Epithelial cell of esophagus (primary cell): Measurements from ENCODE around the gene MRPS2.

Experiments
- DNase-seq: peaks from one replicate; pipeline ENCODE4 v3.0.0; 2010; ENCODE audit warnings: low read depth
- H3K4me3 ChIP-seq: 2 replicates; pipeline ENCODE4 v1.5.1; 2011; ENCODE audit warnings: mild to moderate bottlenecking, low read length, control low read depth
- TF ChIP-seq, protein P1 (sequence below): IDR thresholded peaks from 2 replicates; pipeline ENCODE4 v1.5.1; 2011; ENCODE audit warnings: low read depth, mild to moderate bottlenecking, low read length, control low read depth, inconsistent platforms; ENCODE audit not compliant: insufficient read depth; ENCODE audit errors: missing control alignments

Gene MRPS2

GRCh38 chr9:135505406-135506187, 5.1 kb downstream of the MRPS2 start:
- DNase-seq: no peak
- H3K4me3 ChIP-seq: no peak overlapping the region
- TF ChIP-seq, protein P1, sequence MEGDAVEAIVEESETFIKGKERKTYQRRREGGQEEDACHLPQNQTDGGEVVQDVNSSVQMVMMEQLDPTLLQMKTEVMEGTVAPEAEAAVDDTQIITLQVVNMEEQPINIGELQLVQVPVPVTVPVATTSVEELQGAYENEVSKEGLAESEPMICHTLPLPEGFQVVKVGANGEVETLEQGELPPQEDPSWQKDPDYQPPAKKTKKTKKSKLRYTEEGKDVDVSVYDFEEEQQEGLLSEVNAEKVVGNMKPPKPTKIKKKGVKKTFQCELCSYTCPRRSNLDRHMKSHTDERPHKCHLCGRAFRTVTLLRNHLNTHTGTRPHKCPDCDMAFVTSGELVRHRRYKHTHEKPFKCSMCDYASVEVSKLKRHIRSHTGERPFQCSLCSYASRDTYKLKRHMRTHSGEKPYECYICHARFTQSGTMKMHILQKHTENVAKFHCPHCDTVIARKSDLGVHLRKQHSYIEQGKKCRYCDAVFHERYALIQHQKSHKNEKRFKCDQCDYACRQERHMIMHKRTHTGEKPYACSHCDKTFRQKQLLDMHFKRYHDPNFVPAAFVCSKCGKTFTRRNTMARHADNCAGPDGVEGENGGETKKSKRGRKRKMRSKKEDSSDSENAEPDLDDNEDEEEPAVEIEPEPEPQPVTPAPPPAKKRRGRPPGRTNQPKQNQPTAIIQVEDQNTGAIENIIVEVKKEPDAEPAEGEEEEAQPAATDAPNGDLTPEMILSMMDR: no peak

GRCh38 chr9:135506327-135507103, 6.0 kb downstream of the MRPS2 start:
- no peak for DNase-seq
- TF ChIP-seq, protein P1: no peak
- no peak overlapping the region for H3K4me3 ChIP-seq

- TF ChIP-seq, protein P1: no peak
- DNase-seq: no peak
These were observed 6.9 kb downstream of the MRPS2 start for GRCh38 chr9:135507104-135508035.

DNA sequence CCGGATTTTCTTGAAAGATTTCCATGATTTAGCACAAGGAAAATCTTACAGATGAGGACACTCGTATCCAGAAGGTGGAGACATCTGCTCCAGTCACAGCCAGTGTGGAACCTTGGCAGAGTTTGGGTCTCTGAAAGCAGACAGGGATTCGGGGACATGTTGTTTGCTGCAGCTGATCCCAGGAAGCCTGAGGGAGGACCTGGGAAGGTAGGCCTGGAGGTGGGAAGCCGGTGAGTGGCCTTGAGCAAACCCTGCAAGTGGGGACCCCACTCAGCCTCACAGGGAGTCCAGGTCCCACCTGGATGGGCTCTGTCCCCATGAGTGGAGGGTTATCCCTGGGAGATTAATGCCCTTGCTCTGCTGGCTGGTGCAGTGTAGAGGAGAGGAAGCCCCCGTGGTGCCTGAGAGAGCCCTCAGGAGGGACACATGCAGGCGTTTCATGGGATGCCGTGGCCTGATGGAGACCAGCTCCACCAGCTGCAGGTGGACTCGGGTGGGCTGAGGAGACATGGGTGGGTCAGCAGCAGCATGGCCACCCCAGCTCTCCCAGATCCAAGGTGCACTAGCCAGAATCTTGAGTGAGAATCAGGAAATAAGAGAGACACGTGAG, 7.8 kb downstream of the MRPS2 start:
- no peak for DNase-seq
- H3K4me3 ChIP-seq: no peak overlapping the region
- TF ChIP-seq, protein P1: no peak

More at GRCh38 chr9:135507104-135508035, 6.9 kb downstream of the MRPS2 start:
- H3K4me3 ChIP-seq: no peak overlapping the region

DNA sequence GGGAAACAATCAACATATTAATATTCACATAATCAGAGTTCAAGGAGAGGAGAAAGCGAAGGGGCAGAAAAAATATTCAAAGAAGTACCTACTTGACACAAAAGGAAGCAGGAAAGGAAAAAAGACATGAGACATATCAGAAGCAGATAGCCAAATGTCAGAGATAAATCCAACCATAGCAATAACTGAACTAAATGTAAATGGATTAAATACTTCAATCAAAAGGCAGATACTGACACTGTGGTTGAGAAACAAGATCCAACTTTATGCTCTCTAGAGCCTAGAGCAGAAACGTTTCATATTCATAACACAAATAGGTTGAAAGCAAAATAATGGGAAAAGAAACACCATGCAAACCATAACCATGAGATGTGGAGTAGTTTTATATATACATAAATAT, 9.0 kb downstream of the MRPS2 start:
- TF ChIP-seq, protein P1: no peak
- DNase-seq: no peak

GRCh38 chr9:135512241-135512603, 11.7 kb downstream of the MRPS2 start:
- DNase-seq: no peak
- no peak overlapping the region for H3K4me3 ChIP-seq
- TF ChIP-seq, protein P1: no peak

More for the DNA sequence above, 9.0 kb downstream of the MRPS2 start:
- H3K4me3 ChIP-seq: no peak overlapping the region
